Uterus (tissue), 2 donors: ENCODE results near the gene HLA-B.

Experiments used
- POLR2A ChIP-seq, 2 donors: fragments of 450-650 bp; IDR thresholded peaks; one replicate each; pipeline ENCODE4 v1.6.1; 2016; ENCODE audit warnings: antibody characterized with exemption in 2 of 2, mild to moderate bottlenecking in 1 of 2, moderate library complexity in 1 of 2
- TF ChIP-seq, protein P1 (sequence below), 4 experiments: fragments of 200-600 bp in 2 of 4; fragments of 450-650 bp in 2 of 4; sonication (generic) in 2 of 4; IDR thresholded peaks; one replicate each; pipeline ENCODE4 v1.5.1; 2016 to 2019; ENCODE audit warnings: antibody characterized with exemption in 4 of 4, mild to moderate bottlenecking in 2 of 4, moderate library complexity in 1 of 4

DNA sequence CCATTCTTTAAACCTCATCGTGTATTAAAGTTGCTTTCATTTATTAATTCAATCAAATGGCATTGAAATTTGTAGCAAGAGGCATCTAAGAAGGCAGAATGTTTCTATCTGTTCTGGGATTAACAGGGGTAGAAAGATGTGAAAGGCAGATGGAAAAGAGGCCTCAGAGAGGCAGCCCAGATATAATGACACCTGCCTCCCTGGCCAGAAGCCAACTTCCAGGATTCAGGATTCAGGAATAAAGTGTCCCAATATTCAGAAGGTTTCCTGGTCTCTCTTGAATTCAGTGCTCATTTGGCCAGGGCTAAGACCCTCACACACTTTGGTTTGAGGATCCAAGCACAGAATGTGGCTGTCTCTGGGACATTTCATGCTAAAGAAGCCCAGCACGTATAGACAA is 39.9 kb downstream of the HLA-B start:
- TF ChIP-seq, protein P1, sequence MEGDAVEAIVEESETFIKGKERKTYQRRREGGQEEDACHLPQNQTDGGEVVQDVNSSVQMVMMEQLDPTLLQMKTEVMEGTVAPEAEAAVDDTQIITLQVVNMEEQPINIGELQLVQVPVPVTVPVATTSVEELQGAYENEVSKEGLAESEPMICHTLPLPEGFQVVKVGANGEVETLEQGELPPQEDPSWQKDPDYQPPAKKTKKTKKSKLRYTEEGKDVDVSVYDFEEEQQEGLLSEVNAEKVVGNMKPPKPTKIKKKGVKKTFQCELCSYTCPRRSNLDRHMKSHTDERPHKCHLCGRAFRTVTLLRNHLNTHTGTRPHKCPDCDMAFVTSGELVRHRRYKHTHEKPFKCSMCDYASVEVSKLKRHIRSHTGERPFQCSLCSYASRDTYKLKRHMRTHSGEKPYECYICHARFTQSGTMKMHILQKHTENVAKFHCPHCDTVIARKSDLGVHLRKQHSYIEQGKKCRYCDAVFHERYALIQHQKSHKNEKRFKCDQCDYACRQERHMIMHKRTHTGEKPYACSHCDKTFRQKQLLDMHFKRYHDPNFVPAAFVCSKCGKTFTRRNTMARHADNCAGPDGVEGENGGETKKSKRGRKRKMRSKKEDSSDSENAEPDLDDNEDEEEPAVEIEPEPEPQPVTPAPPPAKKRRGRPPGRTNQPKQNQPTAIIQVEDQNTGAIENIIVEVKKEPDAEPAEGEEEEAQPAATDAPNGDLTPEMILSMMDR (IDR thresholded peaks at IDR 0.05) = no peak
- TF ChIP-seq POLR2A (IDR thresholded peaks at IDR 0.05) = no peak
